GM13976 (cell line): Measurements from ENCODE around the gene AGAP1.

Experiments
- DNase-seq: peaks from one replicate; pipeline ENCODE4 v3.0.0; 2012; ENCODE audit warnings: low spot score
- in situ Hi-C: fragments of 300-500 bp; cut with MboI; formaldehyde crosslinking; loops from one replicate; pipeline ENCODE4 v1.12.0; 2022; ENCODE audit warnings: low sequenced_read_pairs, mixed read lengths, inconsistent platforms; ENCODE audit not compliant: unreplicated experiment
- TF ChIP-seq, protein P1 (sequence below): IDR thresholded peaks from 2 replicates; pipeline ENCODE4 v1.5.1; 2012; ENCODE audit warnings: borderline replicate concordance, mild to moderate bottlenecking; ENCODE audit not compliant: insufficient read depth; ENCODE audit errors: extremely low read depth, missing control alignments, control extremely low read depth

The AGAP1 gene

DNA sequence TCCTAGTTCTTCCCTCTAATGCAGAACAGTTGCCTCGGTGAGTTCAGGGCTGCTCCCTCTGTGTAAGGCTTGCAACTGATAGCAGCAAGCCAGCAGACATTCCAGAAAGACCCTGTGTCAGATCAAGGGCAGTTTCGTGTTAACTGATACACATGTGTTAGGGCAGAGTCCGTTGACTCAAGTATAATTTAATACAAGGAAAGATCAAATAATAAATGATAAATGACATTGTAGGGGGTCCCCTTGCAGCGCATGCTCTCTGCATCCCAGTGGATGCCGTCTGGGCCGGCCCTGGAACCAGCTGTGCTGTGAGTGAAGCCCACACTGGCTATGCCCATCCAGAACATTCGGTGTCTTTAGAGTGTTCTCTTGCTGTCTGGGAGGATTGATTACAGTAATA, 180.3 kb downstream of the AGAP1 start:
- no peak for DNase-seq
- TF ChIP-seq, protein P1, sequence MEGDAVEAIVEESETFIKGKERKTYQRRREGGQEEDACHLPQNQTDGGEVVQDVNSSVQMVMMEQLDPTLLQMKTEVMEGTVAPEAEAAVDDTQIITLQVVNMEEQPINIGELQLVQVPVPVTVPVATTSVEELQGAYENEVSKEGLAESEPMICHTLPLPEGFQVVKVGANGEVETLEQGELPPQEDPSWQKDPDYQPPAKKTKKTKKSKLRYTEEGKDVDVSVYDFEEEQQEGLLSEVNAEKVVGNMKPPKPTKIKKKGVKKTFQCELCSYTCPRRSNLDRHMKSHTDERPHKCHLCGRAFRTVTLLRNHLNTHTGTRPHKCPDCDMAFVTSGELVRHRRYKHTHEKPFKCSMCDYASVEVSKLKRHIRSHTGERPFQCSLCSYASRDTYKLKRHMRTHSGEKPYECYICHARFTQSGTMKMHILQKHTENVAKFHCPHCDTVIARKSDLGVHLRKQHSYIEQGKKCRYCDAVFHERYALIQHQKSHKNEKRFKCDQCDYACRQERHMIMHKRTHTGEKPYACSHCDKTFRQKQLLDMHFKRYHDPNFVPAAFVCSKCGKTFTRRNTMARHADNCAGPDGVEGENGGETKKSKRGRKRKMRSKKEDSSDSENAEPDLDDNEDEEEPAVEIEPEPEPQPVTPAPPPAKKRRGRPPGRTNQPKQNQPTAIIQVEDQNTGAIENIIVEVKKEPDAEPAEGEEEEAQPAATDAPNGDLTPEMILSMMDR = no peak
- in situ Hi-C loops = no loop called here

DNA sequence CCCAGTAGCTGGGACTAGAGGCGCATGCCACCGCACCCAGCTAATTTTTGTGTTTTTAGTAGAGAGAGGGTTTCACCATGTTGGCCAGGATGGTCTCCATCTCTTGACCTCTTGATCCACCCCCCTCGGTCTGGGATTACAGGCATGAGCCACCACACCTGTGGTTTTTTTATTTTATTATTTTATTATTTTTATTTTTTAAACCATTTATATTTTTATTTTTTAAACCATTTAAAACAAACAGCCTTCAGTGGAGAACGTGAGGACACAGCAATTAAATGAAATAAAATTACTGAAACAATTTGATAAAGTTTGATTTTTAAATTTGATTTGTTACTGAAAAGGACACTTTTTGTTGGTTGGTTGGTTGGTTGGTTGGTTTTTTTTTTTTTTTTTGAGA, 181.0 kb downstream of the AGAP1 start:
- TF ChIP-seq, protein P1 = no peak
- in situ Hi-C loops = no loop called here
- no peak for DNase-seq

DNA sequence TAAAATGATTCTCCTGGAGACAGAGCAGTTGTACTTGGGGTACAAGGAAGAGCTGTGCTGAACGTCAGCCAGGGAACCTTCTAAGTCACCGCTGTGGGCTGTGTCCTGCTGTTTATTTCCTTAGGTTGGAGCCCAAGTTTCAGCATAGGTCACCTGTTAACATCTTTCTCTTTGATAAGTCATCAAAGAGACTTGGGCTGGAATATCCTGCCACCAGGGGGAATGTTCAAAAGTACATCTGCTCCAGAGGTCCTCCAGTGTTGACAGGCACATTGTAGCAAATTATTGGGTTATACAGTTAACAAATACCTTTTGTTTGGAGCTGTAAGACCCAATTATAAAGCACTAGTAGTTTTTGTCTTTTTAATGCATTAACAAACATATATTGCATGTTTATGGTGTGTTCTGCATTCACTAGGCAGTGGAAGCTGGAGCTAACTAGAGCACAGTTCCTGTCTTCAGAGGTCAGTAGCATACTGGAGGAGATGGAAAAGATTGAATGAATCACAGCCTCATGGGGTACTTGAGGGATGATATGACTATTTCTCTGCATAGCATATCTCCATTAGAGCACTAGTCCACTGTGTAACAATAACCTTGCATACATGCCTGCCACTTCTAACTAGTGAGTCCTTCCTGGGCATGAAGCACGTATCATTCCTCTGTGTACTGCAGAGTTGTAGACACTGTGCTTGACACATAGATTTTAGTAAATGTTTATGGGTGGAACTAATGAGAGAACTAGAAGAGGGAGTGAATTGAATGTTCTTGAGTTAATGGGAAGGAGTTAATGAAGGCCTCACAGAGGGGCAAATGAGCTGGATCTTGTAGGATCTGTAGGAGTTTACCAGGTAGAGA, 182.1 kb downstream of the AGAP1 start:
- TF ChIP-seq, protein P1 = no peak
- DNase-seq = no peak
- in situ Hi-C loops = no loop called here

DNA sequence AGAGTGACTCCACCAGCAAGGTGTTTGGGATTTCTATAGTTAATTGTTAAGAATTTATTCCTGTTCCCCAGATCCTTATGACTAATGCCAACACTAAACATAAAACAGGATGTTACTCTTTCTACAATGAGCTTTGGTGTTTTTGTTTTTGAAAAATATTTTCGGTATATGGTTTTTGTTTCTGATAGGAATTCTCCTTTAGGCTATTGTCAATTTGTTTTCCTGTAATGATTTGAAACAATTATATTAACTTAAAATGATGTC, 182.6 kb downstream of the AGAP1 start:
- in situ Hi-C loops = no loop called here
- DNase-seq = no peak
- TF ChIP-seq, protein P1 = no peak

DNA sequence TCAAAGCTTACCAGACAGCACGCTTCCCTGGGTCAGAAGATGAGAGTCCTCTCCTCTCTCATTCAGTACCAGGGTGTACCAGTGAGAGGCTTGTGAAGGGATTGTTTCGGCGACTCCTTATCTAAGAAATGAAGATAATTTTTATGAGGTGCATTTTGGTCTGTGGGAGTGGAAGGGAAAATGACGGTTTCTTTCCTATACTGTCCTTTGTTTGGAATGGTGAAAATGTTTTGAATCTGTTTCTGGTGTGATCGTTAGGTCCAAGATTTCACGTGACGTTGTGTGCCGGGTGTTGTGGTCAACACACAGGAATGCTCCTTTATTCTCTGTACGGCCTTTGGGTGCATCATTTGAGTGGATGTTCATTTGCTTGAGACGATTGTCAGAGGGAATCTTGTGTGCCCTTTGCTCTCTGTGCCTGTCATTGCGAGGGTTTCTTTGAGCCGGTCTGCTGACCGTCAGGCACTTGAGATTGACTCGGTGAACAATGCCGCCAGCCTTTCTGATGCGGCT, 183.5 kb downstream of the AGAP1 start:
- TF ChIP-seq, protein P1 = no peak
- in situ Hi-C loops = no loop called here
- no peak for DNase-seq

DNA sequence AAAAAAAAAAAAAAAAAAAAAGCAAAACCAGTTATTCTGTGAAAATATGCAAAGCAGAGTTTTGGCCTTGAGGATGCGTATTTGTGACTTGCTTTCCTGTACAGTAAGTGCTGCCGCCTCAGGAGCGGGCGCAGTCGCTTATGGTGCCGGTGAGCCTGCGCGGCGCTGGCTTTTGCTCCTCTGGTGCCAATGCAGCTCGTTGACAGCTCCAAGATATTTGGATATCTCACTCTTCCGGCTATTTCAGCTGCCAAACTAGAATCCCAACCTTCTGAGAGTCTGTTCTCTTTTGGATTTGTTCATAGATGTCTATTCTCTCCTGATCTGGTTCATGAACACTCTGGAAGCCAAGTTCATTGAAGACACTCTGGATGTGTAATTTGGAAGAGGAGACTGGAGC, 184.1 kb downstream of the AGAP1 start:
- TF ChIP-seq, protein P1 = no peak
- DNase-seq = no peak
- in situ Hi-C loops = no loop called here
